ENCODE data around the gene PRPF40A.

The PRPF40A gene

DNA sequence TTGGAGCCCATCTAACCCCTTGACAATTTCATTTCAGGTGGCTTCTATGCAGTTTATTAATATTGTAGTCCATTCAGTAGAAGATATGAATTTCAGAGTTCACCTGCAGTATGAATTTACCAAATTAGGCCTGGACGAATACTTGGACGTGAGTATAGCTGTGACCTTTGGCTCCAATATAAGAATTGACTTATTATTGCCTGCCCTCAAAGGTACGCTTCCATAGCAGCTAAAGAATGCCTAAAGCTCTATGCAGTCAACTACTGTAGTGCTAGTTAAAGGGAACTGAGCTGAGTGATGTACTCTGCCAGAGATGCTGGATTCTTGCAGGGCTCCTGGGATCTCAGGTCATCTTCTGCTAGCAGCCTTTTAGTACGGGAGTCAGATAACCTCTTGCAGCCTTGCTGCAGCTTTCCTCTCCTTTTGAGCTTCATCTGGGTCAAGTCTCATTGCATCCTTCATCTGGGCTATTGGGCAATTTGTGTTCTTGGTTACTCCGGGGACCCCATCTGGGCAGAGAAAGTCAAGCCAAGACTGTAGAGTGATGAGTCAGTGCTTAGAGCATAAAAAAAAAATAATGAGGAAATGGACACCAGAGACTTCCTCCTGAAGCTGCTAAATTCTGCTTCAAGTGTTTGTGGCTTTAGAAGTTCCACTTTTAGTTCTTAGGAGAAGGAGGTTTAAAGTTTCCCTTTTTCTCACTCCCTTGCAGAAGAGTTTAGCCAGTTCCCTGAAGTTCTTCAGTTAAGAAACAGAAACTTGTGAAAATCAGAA lies 105.6 kb downstream of the PRPF40A start:
- peak overlapping the region; percentile 92 for H3K27ac ChIP-seq (ENCODE audit: low read length)
- peak overlapping the region; percentile 43; the same call in 1 of the 2 replicates for H3K9ac ChIP-seq (ENCODE audit: low read length)
- TF ChIP-seq EZH2phosphoT487 (IDR thresholded peaks at IDR 0.05; ENCODE audit: low read depth) = no peak
- TF ChIP-seq, protein P1, sequence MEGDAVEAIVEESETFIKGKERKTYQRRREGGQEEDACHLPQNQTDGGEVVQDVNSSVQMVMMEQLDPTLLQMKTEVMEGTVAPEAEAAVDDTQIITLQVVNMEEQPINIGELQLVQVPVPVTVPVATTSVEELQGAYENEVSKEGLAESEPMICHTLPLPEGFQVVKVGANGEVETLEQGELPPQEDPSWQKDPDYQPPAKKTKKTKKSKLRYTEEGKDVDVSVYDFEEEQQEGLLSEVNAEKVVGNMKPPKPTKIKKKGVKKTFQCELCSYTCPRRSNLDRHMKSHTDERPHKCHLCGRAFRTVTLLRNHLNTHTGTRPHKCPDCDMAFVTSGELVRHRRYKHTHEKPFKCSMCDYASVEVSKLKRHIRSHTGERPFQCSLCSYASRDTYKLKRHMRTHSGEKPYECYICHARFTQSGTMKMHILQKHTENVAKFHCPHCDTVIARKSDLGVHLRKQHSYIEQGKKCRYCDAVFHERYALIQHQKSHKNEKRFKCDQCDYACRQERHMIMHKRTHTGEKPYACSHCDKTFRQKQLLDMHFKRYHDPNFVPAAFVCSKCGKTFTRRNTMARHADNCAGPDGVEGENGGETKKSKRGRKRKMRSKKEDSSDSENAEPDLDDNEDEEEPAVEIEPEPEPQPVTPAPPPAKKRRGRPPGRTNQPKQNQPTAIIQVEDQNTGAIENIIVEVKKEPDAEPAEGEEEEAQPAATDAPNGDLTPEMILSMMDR (IDR thresholded peaks at IDR 0.05; ENCODE audit: low read depth, low read length) = peak; percentile 32
- no peaks in the 10 kb centered on the region for H3K36me3 ChIP-seq (replicated peaks; ENCODE audit: low read depth, low read length)
- H3K27me3 ChIP-seq (ENCODE audit: low read depth, low read length) = no peaks in the 10 kb centered on the region
- no peaks in the 10 kb centered on the region for H4K20me1 ChIP-seq (ENCODE audit: insufficient read depth, low read length)
- peaks cover 51% of the 10 kb centered on the region for H3K4me1 ChIP-seq (ENCODE audit: low read length)
- no peak overlapping the region for H2AFZ ChIP-seq (ENCODE audit: low read depth, low read length)
- H3K4me2 ChIP-seq (ENCODE audit: low read length) = peak overlapping the region; percentile 81
- no peaks in the 10 kb centered on the region for H3K79me2 ChIP-seq (ENCODE audit: low read length)
- peak overlapping the region; percentile 58 for H3K4me3 ChIP-seq (ENCODE audit: low read length)
- no peaks in the 10 kb centered on the region for H3K9me3 ChIP-seq (ENCODE audit: insufficient read depth, low read length)

DNA sequence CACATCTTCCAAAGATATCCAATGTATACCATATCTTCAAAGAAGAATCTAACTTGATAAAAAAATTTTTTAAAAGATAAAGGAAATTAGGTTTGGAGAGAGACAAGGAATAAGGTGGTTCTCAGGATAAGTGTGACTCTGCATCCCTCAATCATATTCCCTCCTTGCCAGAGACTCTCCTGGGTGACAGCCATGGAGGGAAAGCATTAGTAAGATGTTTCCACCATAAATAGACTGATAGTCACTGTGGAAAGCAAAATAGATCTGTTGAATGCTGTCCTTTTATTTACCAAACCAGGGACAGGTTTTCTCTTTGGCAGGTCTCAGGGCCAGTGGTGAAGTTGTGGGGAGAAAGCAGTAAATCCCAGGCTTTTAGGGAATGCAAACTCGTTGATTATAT lies 107.6 kb downstream of the PRPF40A start:
- H3K4me2 ChIP-seq (ENCODE audit: low read length) = no peak overlapping the region

DNA sequence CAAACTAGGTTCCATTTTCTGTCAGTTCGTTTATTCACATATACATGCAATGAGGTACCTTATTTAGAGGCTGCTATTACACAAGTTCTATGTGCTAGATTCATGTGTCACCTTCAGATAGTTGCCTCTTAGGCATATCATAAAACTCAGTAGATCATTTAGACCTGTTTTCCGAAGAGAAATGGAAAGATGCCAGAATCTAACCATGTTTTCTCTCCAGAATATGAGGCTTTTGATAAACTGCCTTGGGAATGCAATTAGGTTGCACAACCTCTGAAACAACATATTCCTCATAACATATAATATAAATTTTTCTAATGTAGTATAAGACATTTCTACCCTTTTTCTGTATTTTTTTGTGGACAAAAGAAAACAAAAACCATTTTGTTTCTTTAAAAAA lies 108.1 kb downstream of the PRPF40A start:
- no peak overlapping the region for H2AFZ ChIP-seq (ENCODE audit: low read depth, low read length)
- H3K4me1 ChIP-seq (ENCODE audit: low read length) = peaks cover 36% of the 10 kb centered on the region
- no peak overlapping the region for H3K4me3 ChIP-seq (ENCODE audit: low read length)
- no peaks in the 10 kb centered on the region for H4K20me1 ChIP-seq (ENCODE audit: insufficient read depth, low read length)
- H3K79me2 ChIP-seq (ENCODE audit: low read length) = no peaks in the 10 kb centered on the region
- no peak overlapping the region for H3K9ac ChIP-seq (ENCODE audit: low read length)
- TF ChIP-seq, protein P1 (IDR thresholded peaks at IDR 0.05; ENCODE audit: low read depth, low read length) = no peak
- no peak for TF ChIP-seq EZH2phosphoT487 (IDR thresholded peaks at IDR 0.05; ENCODE audit: low read depth)
- H3K4me2 ChIP-seq (ENCODE audit: low read length) = no peak overlapping the region
- H3K9me3 ChIP-seq (ENCODE audit: insufficient read depth, low read length) = no peaks in the 10 kb centered on the region
- H3K36me3 ChIP-seq (replicated peaks; ENCODE audit: low read depth, low read length) = no peaks in the 10 kb centered on the region
- H3K27ac ChIP-seq (ENCODE audit: low read length) = no peak overlapping the region
- no peaks in the 10 kb centered on the region for H3K27me3 ChIP-seq (ENCODE audit: low read depth, low read length)

More for the DNA sequence above, 107.6 kb downstream of the PRPF40A start:
- no peaks in the 10 kb centered on the region for H3K36me3 ChIP-seq (replicated peaks; ENCODE audit: low read depth, low read length)
- H3K27ac ChIP-seq (ENCODE audit: low read length) = no peak overlapping the region
- no peak overlapping the region for H3K9ac ChIP-seq (ENCODE audit: low read length)
- no peaks in the 10 kb centered on the region for H3K9me3 ChIP-seq (ENCODE audit: insufficient read depth, low read length)
- H2AFZ ChIP-seq (ENCODE audit: low read depth, low read length) = no peak overlapping the region
- no peaks in the 10 kb centered on the region for H3K79me2 ChIP-seq (ENCODE audit: low read length)
- H3K27me3 ChIP-seq (ENCODE audit: low read depth, low read length) = no peaks in the 10 kb centered on the region
- no peaks in the 10 kb centered on the region for H4K20me1 ChIP-seq (ENCODE audit: insufficient read depth, low read length)
- TF ChIP-seq, protein P1 (IDR thresholded peaks at IDR 0.05; ENCODE audit: low read depth, low read length) = no peak
- no peak for TF ChIP-seq EZH2phosphoT487 (IDR thresholded peaks at IDR 0.05; ENCODE audit: low read depth)
- H3K4me1 ChIP-seq (ENCODE audit: low read length) = peaks cover 38% of the 10 kb centered on the region
- H3K4me3 ChIP-seq (ENCODE audit: low read length) = no peak overlapping the region

GRCh38 chr2:152607793-152608300 lies 109.4 kb downstream of the PRPF40A start:
- Histone ChIP-seq H3K4me1 (ENCODE audit: low read length) (peaks cover 23% of the 10 kb centered on the region), H3K4me3 (ENCODE audit: low read length) (no peak overlapping the region), H3K79me2 (ENCODE audit: low read length) (no peaks in the 10 kb centered on the region), H3K36me3 (replicated peaks; ENCODE audit: low read depth, low read length) (no peaks in the 10 kb centered on the region), H4K20me1 (ENCODE audit: insufficient read depth, low read length) (no peaks in the 10 kb centered on the region), H3K9me3 (ENCODE audit: insufficient read depth, low read length) (no peaks in the 10 kb centered on the region), H3K27me3 (ENCODE audit: low read depth, low read length) (no peaks in the 10 kb centered on the region), H3K27ac (ENCODE audit: low read length) (no peak overlapping the region), H2AFZ (ENCODE audit: low read depth, low read length) (no peak overlapping the region), H3K4me2 (ENCODE audit: low read length) (no peak overlapping the region), H3K9ac (ENCODE audit: low read length) (no peak overlapping the region)
- TF ChIP-seq, protein P1 (IDR thresholded peaks at IDR 0.05; ENCODE audit: low read depth, low read length) = no peak
- TF ChIP-seq EZH2phosphoT487 (IDR thresholded peaks at IDR 0.05; ENCODE audit: low read depth) = no peak

Data from OCI-LY3 (cell line).